Endothelial cell of umbilical vein (primary cell): ENCODE results near the gene SEZ6. TPM values are rescaled to one million over a fixed set of nuclear protein-coding genes. Genes with fewer than 3 reads are reported as not detected.

Source experiments
- BruUV-seq: library from RNA; stranded (reverse); fragments of 400-500 nt; replicated peaks from 2 replicates; lab custom pipeline; 2021; lab: Mats Ljungman, UMichigan
- CTCF ChIA-PET: fragments of 300-600, 350-600 bp; sonication (Branson Sonifier 250); formaldehyde crosslinking; loops from one replicate; lab custom pipeline; 2021; ENCODE audit warnings: antibody characterized with exemption, inconsistent platforms; lab: Charles Lee
- POLR2A ChIA-PET: fragments of 300-600, 350-600 bp; sonication (Branson Sonifier 250); formaldehyde crosslinking; loops from one replicate; lab custom pipeline; 2021; ENCODE audit warnings: antibody characterized with exemption, inconsistent platforms; lab: Charles Lee
- DNase-seq: peaks from one replicate; pipeline ENCODE4 v3.0.0-alpha.2; 2011; ENCODE audit warnings: low read depth, low spot score
- FAIRE-seq: peaks from 2 replicates; lab custom pipeline; 2011; peaks lifted over from hg19 to GRCh38; lab: Jason Lieb, UNC
- H2AFZ ChIP-seq: 2 replicates; pipeline ENCODE4 v1.6.0; 2012; ENCODE audit warnings: low read depth, low read length, control low read depth, inconsistent platforms
- H3K27ac ChIP-seq: 2 replicates; pipeline ENCODE4 v1.5.1; 2011; ENCODE audit warnings: low read depth, mild to moderate bottlenecking, control low read depth, low read length, moderate library complexity; ENCODE audit not compliant: insufficient read depth
- H3K27me3 ChIP-seq, 2 experiments: 2 replicates each; pipeline versions ENCODE4 v1.6.0 to v1.6.1; 2011; ENCODE audit warnings: low read length in 2 of 2, mixed read lengths in 1 of 2; ENCODE audit not compliant: control insufficient read depth in 2 of 2, insufficient read depth in 2 of 2
- H3K36me3 ChIP-seq, 2 experiments: 2 replicates in 1 of 2; 3 replicates in 1 of 2; pipeline ENCODE4 v1.5.1; 2011; ENCODE audit warnings: low read length in 2 of 2, mild to moderate bottlenecking in 1 of 2, moderate library complexity in 1 of 2; ENCODE audit not compliant: control insufficient read depth in 2 of 2, insufficient read depth in 2 of 2; ENCODE audit errors: extremely low read depth in 1 of 2
- H3K4me1 ChIP-seq: 3 replicates; pipeline ENCODE4 v1.5.1; 2011; ENCODE audit warnings: mild to moderate bottlenecking, low read length; ENCODE audit not compliant: control insufficient read depth, insufficient read depth; ENCODE audit errors: extremely low read depth
- H3K4me2 ChIP-seq: 2 replicates; pipeline ENCODE4 v1.6.1; 2011; ENCODE audit warnings: low read length, control low read depth, mixed read lengths; ENCODE audit not compliant: insufficient read depth
- H3K4me3 ChIP-seq, 3 experiments: fragments of 200-600 bp in 1 of 3; sonication (generic), shearing (Covaris generic) in 1 of 3; replicated peaks in 1 of 3; 2 replicates each; pipeline ENCODE4 v1.5.1; 2011 to 2016; ENCODE audit warnings: control low read depth in 3 of 3, low read length in 3 of 3, mild to moderate bottlenecking in 2 of 3, inconsistent platforms in 1 of 3, low read depth in 1 of 3, moderate library complexity in 1 of 3; ENCODE audit not compliant: insufficient read depth in 1 of 3
- H3K79me2 ChIP-seq: 2 replicates; pipeline ENCODE4 v1.6.0; 2012; ENCODE audit warnings: low read length, inconsistent platforms; ENCODE audit not compliant: control insufficient read depth, insufficient read depth
- H3K9ac ChIP-seq: replicated peaks from 2 replicates; pipeline ENCODE3; 2011; ENCODE audit warnings: low read length, control low read depth; ENCODE audit not compliant: insufficient read depth; ENCODE audit errors: extremely low read depth
- H3K9me1 ChIP-seq: replicated peaks from 3 replicates; pipeline ENCODE4 v1.6.0; 2011; ENCODE audit warnings: mild to moderate bottlenecking, low read length; ENCODE audit not compliant: control insufficient read depth, insufficient read depth; ENCODE audit errors: extremely low read depth
- H3K9me3 ChIP-seq: replicated peaks from 2 replicates; pipeline ENCODE4 v1.5.1; 2012; ENCODE audit warnings: low read length, inconsistent platforms; ENCODE audit not compliant: control insufficient read depth, insufficient read depth
- H4K20me1 ChIP-seq: replicated peaks from 2 replicates; pipeline ENCODE3; 2011; ENCODE audit warnings: mild to moderate bottlenecking, low read length; ENCODE audit not compliant: control insufficient read depth, insufficient read depth; ENCODE audit errors: extremely low read depth
- FOS ChIP-seq: IDR thresholded peaks from 2 replicates; pipeline ENCODE4 v1.6.1; 2011; ENCODE audit warnings: mild to moderate bottlenecking, low read length, moderate library complexity, borderline replicate concordance; ENCODE audit not compliant: insufficient read depth
- JUN ChIP-seq: IDR thresholded peaks from 2 replicates; pipeline ENCODE4 v1.6.1; 2011; ENCODE audit warnings: borderline replicate concordance, low read depth; ENCODE audit not compliant: insufficient read length, insufficient read depth
- MYC ChIP-seq: IDR thresholded peaks from one replicate; pipeline ENCODE4 v1.6.1; 2011; ENCODE audit warnings: mild to moderate bottlenecking, low read depth, low read length
- POLR2A ChIP-seq: IDR thresholded peaks from 2 replicates; pipeline ENCODE4 v1.6.1; 2012; ENCODE audit warnings: low read depth, mild to moderate bottlenecking, control low read depth, low read length
- POLR2AphosphoS5 ChIP-seq: IDR thresholded peaks from 2 replicates; pipeline ENCODE4 v1.6.1; 2012; ENCODE audit warnings: low read depth, mild to moderate bottlenecking, control low read depth, low read length, moderate library complexity; ENCODE audit not compliant: insufficient read depth
- dilution Hi-C: fragments of 300-500 bp; cut with MboI; formaldehyde crosslinking; loops from one replicate; pipeline ENCODE4 v1.15.0; 2019; ENCODE audit warnings: low sequenced_read_pairs; ENCODE audit not compliant: extremely low pct_ligation_motif_present
- intact Hi-C: fragments of 100-400 bp; cut with micrococcal nuclease; formaldehyde crosslinking; loops from one replicate; pipeline ENCODE4 v1.10.0; 2022
- polyA plus RNA-seq, 4 experiments: library from polyadenylated mRNA; depleted of rRNA in 3 of 4; stranded (reverse) in 3 of 4; unstranded in 1 of 4; fragments of >200 nt; gene quantifications; 2 replicates each; pipeline versions ENCODE4 v1.2.1 to v1.2.3, GENCODE V29; 2011 to 2012; ENCODE audit warnings: missing spikeins in 1 of 4
- total RNA-seq: library from RNA; stranded (reverse); gene quantifications from 2 replicates; pipeline ENCODE4 v1.2.3, GENCODE V29; 2021
- TF ChIP-seq, protein P1 (sequence below), 2 donors: IDR thresholded peaks; 1 replicate in 1 of 2; 2 replicates in 1 of 2; pipeline ENCODE4 v1.5.1; 2011; ENCODE audit warnings: low read length in 2 of 2, mild to moderate bottlenecking in 2 of 2, moderate library complexity in 2 of 2, control low read depth in 1 of 2, inconsistent platforms in 1 of 2, low read depth in 1 of 2; ENCODE audit not compliant: insufficient read depth in 1 of 2; ENCODE audit errors: extremely low read depth in 1 of 2
- TF ChIP-seq, protein P2 (sequence below): IDR thresholded peaks from 2 replicates; pipeline ENCODE4 v1.6.1; 2011; ENCODE audit not compliant: insufficient read depth, insufficient read length

SEZ6 gene
- total and polyA plus RNA-seq, 2 donors (not counting 3 experiments of a cell fraction or from before 2014, with no cell fraction given), result not detected

DNA sequence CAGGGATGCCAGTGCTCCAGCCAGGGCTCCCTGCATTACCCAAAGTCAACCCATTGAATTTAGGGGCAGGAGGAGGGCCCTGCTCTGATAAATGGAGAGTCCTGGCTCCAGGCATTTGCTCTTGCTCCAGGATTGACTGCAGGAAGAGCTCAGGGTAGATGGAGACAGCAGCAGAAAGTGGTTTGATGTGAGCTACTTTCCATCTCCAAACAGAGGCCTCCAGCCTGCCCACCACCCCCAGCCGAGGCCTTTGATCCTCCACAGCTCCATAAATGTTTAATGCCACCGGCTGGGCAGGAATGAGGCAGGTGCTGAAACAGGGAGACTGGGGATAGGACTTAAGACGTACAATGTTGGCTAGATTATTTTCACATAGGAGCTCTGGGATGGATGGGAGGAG lies 4.3 kb upstream of the SEZ6 start:
- no peak overlapping the region for H3K9ac ChIP-seq
- no peaks in the 10 kb centered on the region for H3K79me2 ChIP-seq
- FAIRE-seq, result no peak
- CTCF ChIA-PET, result interaction anchor here (0.8 to 2.5 kb wide), 8 partner anchors 9 to 210 kb away, joined by 3 to 11 read pairs (median 5); no protein-coding TSS in a partner anchor
- no peak overlapping the region for H3K4me2 ChIP-seq
- peaks cover 34 to 42% of the 10 kb centered on the region in 2 experiments for H3K27me3 ChIP-seq
- no peak for TF ChIP-seq FOS
- TF ChIP-seq, protein P1, sequence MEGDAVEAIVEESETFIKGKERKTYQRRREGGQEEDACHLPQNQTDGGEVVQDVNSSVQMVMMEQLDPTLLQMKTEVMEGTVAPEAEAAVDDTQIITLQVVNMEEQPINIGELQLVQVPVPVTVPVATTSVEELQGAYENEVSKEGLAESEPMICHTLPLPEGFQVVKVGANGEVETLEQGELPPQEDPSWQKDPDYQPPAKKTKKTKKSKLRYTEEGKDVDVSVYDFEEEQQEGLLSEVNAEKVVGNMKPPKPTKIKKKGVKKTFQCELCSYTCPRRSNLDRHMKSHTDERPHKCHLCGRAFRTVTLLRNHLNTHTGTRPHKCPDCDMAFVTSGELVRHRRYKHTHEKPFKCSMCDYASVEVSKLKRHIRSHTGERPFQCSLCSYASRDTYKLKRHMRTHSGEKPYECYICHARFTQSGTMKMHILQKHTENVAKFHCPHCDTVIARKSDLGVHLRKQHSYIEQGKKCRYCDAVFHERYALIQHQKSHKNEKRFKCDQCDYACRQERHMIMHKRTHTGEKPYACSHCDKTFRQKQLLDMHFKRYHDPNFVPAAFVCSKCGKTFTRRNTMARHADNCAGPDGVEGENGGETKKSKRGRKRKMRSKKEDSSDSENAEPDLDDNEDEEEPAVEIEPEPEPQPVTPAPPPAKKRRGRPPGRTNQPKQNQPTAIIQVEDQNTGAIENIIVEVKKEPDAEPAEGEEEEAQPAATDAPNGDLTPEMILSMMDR (IDR thresholded peaks at IDR 0.05; ENCODE audit: extremely low read depth in 1 of 2, insufficient read depth in 1 of 2, low read depth in 1 of 2, low read length in 2 of 2), result no peak
- TF ChIP-seq JUN, result no peak
- no peak for TF ChIP-seq POLR2A
- no peak for TF ChIP-seq MYC
- TF ChIP-seq POLR2AphosphoS5, result no peak
- TF ChIP-seq, protein P2, sequence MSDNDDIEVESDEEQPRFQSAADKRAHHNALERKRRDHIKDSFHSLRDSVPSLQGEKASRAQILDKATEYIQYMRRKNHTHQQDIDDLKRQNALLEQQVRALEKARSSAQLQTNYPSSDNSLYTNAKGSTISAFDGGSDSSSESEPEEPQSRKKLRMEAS, result no peak
- no peaks in the 10 kb centered on the region for H3K9me1 ChIP-seq
- dilution Hi-C loops (no loop called here), intact Hi-C loops (no loop called here)
- no peaks in the 10 kb centered on the region for H3K36me3 ChIP-seq
- H3K9me3 ChIP-seq, result no peaks in the 10 kb centered on the region
- H2AFZ ChIP-seq, result no peak overlapping the region
- no peak for DNase-seq
- H3K27ac ChIP-seq, result no peak overlapping the region
- no peaks in the 10 kb centered on the region for H3K4me1 ChIP-seq
- POLR2A ChIA-PET, result no interaction called here
- H3K4me3 ChIP-seq, result no peak overlapping the region
- BruUV-seq, result no TSS peak
- no peaks in the 10 kb centered on the region for H4K20me1 ChIP-seq
